K562 (cell line): Measurements from ENCODE around the gene TMEM61. TPM values are rescaled to one million over a fixed set of nuclear protein-coding genes. Genes with fewer than 3 reads are reported as not detected.

Experiments used
- ARID2 ChIP-seq: fragments of 450-650 bp; IDR thresholded peaks from 2 replicates; pipeline ENCODE4 v1.6.1; 2017; ENCODE audit warnings: antibody characterized with exemption, mild to moderate bottlenecking
- ARID3A ChIP-seq: IDR thresholded peaks from 2 replicates; pipeline ENCODE4 v1.6.1; 2012; ENCODE audit warnings: low read depth, low read length, improper control_type of control experiment, borderline replicate concordance
- ARNT ChIP-seq, 2 experiments: fragments of 450-650 bp; IDR thresholded peaks; 2 replicates each; pipeline ENCODE4 v1.6.1; 2016; ENCODE audit warnings: mild to moderate bottlenecking in 1 of 2
- BRF1 ChIP-seq: IDR thresholded peaks from 3 replicates; pipeline ENCODE4 v1.6.1; 2011; ENCODE audit warnings: borderline replicate concordance, mild to moderate bottlenecking; ENCODE audit not compliant: insufficient read length; ENCODE audit errors: extremely low read depth
- CC2D1A ChIP-seq: fragments of 450-650 bp; IDR thresholded peaks from 2 replicates; pipeline ENCODE4 v1.6.1; 2017; ENCODE audit warnings: mild to moderate bottlenecking
- CHD2 ChIP-seq: IDR thresholded peaks from 2 replicates; pipeline ENCODE4 v1.6.1; 2011; ENCODE audit warnings: low read depth, low read length
- ESRRA ChIP-seq: fragments of 450-650 bp; IDR thresholded peaks from 2 replicates; pipeline ENCODE4 v1.6.1; 2014; ENCODE audit warnings: low read depth, mild to moderate bottlenecking, moderate library complexity, borderline replicate concordance
- ETS1 ChIP-seq: conservative IDR thresholded peaks from 2 replicates; pipeline ENCODE4 v1.6.1; 2011; ENCODE audit warnings: low read depth, mild to moderate bottlenecking, low read length; ENCODE audit not compliant: control insufficient read depth
- EZH2 ChIP-seq: IDR thresholded peaks from 2 replicates; pipeline ENCODE4 v1.6.1; 2012; ENCODE audit warnings: low read depth, mild to moderate bottlenecking, inconsistent platforms, low read length, borderline replicate concordance
- FOXJ3 ChIP-seq: sonication (generic); formaldehyde crosslinking; IDR thresholded peaks from 2 replicates; pipeline ENCODE4 v1.4.0; 2020; ENCODE audit warnings: mild to moderate bottlenecking, missing genetic modification reagents
- MXD1 ChIP-seq: fragments of 250-450 bp; sonication (Bioruptor Pico); IDR thresholded peaks from 2 replicates; pipeline ENCODE4 v1.8.0; 2021; ENCODE audit warnings: borderline replicate concordance, mild to moderate bottlenecking, moderate library complexity; ENCODE audit not compliant: poor library complexity, severe bottlenecking
- NFIC ChIP-seq: fragments of 450-650 bp; IDR thresholded peaks from 2 replicates; pipeline ENCODE4 v1.6.1; 2017; ENCODE audit warnings: mild to moderate bottlenecking, inconsistent platforms
- NR3C1 ChIP-seq: sonication (generic); formaldehyde crosslinking; IDR thresholded peaks from 2 replicates; pipeline ENCODE4 v1.8.1; 2022; ENCODE audit warnings: missing genetic modification reagents
- PREB ChIP-seq: sonication (generic); formaldehyde crosslinking; IDR thresholded peaks from 2 replicates; pipeline ENCODE4 v1.8.1; 2023; ENCODE audit warnings: mild to moderate bottlenecking, missing genetic modification reagents
- PTTG1 ChIP-seq: fragments of 450-650 bp; IDR thresholded peaks from 2 replicates; pipeline ENCODE4 v1.6.1; 2016; ENCODE audit warnings: low read depth, mild to moderate bottlenecking, missing genetic modification characterization, missing compliant biosample characterization
- RB1 ChIP-seq: fragments of 450-650 bp; IDR thresholded peaks from 2 replicates; pipeline ENCODE4 v1.6.1; 2017; ENCODE audit warnings: low read depth, mild to moderate bottlenecking
- SIRT6 ChIP-seq: IDR thresholded peaks from one replicate; pipeline ENCODE4 v1.6.1; 2012; ENCODE audit warnings: low read depth, mild to moderate bottlenecking, control low read depth, inconsistent platforms, low read length, moderate library complexity
- TEAD2 ChIP-seq: fragments of 450-650 bp; IDR thresholded peaks from 2 replicates; pipeline ENCODE4 v1.6.1; 2016; ENCODE audit warnings: missing genetic modification characterization, control low read depth, missing compliant biosample characterization
- THRAP3 ChIP-seq: fragments of 450-650 bp; IDR thresholded peaks from 2 replicates; pipeline ENCODE4 v1.6.1; 2016; ENCODE audit warnings: mild to moderate bottlenecking, inconsistent platforms, borderline replicate concordance
- ZBTB49 ChIP-seq: sonication (generic); formaldehyde crosslinking; IDR thresholded peaks from 2 replicates; pipeline ENCODE4 v1.8.0; 2022; ENCODE audit warnings: missing genetic modification reagents, mild to moderate bottlenecking, borderline replicate concordance
- ZNF584 ChIP-seq: fragments of 200-800 bp; sonication (Bioruptor generic); IDR thresholded peaks from 2 replicates; pipeline ENCODE4 v1.6.1; 2016; ENCODE audit warnings: low read depth, mild to moderate bottlenecking, missing genetic modification characterization, missing compliant biosample characterization
- polyA plus RNA-seq, 8 experiments: library from polyadenylated mRNA; depleted of rRNA in 4 of 8; stranded (reverse) in 5 of 8; unstranded in 3 of 8; fragments of >200 nt; fragmentation: Nextera tagmentation in 2 of 8; fragmentation: Illumina TruSeq in 1 of 8; extraction: Ambion mirVana in 2 of 8; extraction: Trizol in 1 of 8; gene quantifications; 2 replicates each; pipeline versions ENCODE4 v1.2.1 to v1.2.3, GENCODE V29; 2011 to 2014; ENCODE audit warnings: inconsistent platforms in 1 of 8, missing spikeins in 1 of 8
- total RNA-seq, 7 experiments: library from RNA; depleted of rRNA in 6 of 7; stranded (reverse); fragments of >200 nt in 6 of 7; fragmentation: Illumina TruSeq in 2 of 7; extraction: Trizol in 2 of 7; gene quantifications; 2 replicates each; pipeline versions ENCODE4 v1.2.1 to v1.2.3, GENCODE V29; 2011 to 2021; ENCODE audit warnings: low replicate concordance in 1 of 7

TMEM61 gene
- total and polyA plus RNA-seq, 9 of the 15 experiments (the other 6 are each of a cell fraction or from before 2014, with no cell fraction given), result not detected

- TF ChIP-seq RB1 (0 out of 2 replicates have a peak, but pooled peaks have one; percentile 32), CC2D1A (peak; percentile 62; the same call in 1 of the 2 replicates), BRF1 (no peak), ZNF584 (CRISPR knock-in tag) (no peak), PTTG1 (tag) (no peak), NR3C1 (CRISPR knock-in tag) (no peak), PREB (no peak), EZH2 (no peak), ARNT (IDR thresholded peaks at IDR 0.05) (no peak), ZBTB49 (no peak), FOXJ3 (CRISPR knock-in tag) (no peak), ETS1 (no peak), MXD1 (CRISPR knock-in tag) (no peak), NFIC (peak; percentile 82), ARID2 (0 out of 2 replicates have a peak, but pooled peaks have one; percentile 20), THRAP3 (no peak), ESRRA (peak; percentile 35; the same call in 1 of the 2 replicates), TEAD2 (no peak), ARID3A (no peak), CHD2 (no peak), SIRT6 (no peak)
These were observed 29.9 kb upstream of the TMEM61 start (continued) for GRCh38 chr1:54950369-54951163.
